OCI-M2 (cell line): Measurements from ENCODE around the gene SNRNP40.

Source experiments
- DNase-seq: peaks from one replicate; lab custom pipeline; 2025; ENCODE audit not compliant: unreplicated experiment; lab: John Stamatoyannopoulos, UW

The SNRNP40 gene

GRCh38 chr1:31296486-31297276 lies at the start of gene SNRNP40, which contains the start of gene ZCCHC17:
TSS of gene SNRNP40 (minus strand) at chr1:31296788. CDS start at chr1:31296751, 37 bp downstream.
TSS of gene ZCCHC17 (plus strand) at chr1:31297032. CDS start at chr1:31310099, 13,067 bp downstream.
- DNase-seq, result peak; percentile 88

GRCh38 chr1:31345635-31346034 lies 49.0 kb upstream of the SNRNP40 start:
- DNase-seq, result no peak

- DNase-seq, result no peak
Observed at GRCh38 chr1:31344503-31344902, 47.9 kb upstream of the SNRNP40 start.

- DNase-seq, result no peak
Observed at GRCh38 chr1:31336687-31337467, 40.3 kb upstream of the SNRNP40 start.

GRCh38 chr1:31335007-31335406 lies 38.4 kb upstream of the SNRNP40 start:
- no peak for DNase-seq

- no peak for DNase-seq
Observed at GRCh38 chr1:31327381-31327780, 30.8 kb upstream of the SNRNP40 start.

- no peak for DNase-seq
Observed at GRCh38 chr1:31326461-31326860, 29.9 kb upstream of the SNRNP40 start.

GRCh38 chr1:31324992-31325391 lies 28.4 kb upstream of the SNRNP40 start:
- DNase-seq, result no peak

GRCh38 chr1:31324093-31324492 lies 27.5 kb upstream of the SNRNP40 start:
- no peak for DNase-seq

GRCh38 chr1:31318146-31318545 lies 21.6 kb upstream of the SNRNP40 start:
- no peak for DNase-seq

- DNase-seq, result no peak
Observed at GRCh38 chr1:31315902-31316301, 19.3 kb upstream of the SNRNP40 start.

GRCh38 chr1:31310198-31310597 lies 13.6 kb upstream of the SNRNP40 start:
- no peak for DNase-seq

- DNase-seq, result no peak
Observed at GRCh38 chr1:31308036-31308435, 11.4 kb upstream of the SNRNP40 start.

- DNase-seq, result no peak
Observed at GRCh38 chr1:31306278-31306677, 9.7 kb upstream of the SNRNP40 start.

- no peak for DNase-seq
Observed at GRCh38 chr1:31302709-31303441, 6.3 kb upstream of the SNRNP40 start.

- no peak for DNase-seq
Observed at GRCh38 chr1:31300193-31300592, 3.6 kb upstream of the SNRNP40 start.

GRCh38 chr1:31299365-31299764 lies 2.8 kb upstream of the SNRNP40 start:
- DNase-seq, result no peak

- no peak for DNase-seq
Observed at GRCh38 chr1:31297277-31298247, 974 bp upstream of the SNRNP40 start.

- no peak for DNase-seq
Observed at GRCh38 chr1:31295874-31296485, 608 bp downstream of the SNRNP40 start.

GRCh38 chr1:31289021-31289420 lies 7.6 kb downstream of the SNRNP40 start:
- no peak for DNase-seq
